HCT116 (cell line): ENCODE results near the gene PAPOLG. TPM values are rescaled to one million over a fixed set of nuclear protein-coding genes. Genes with fewer than 3 reads are reported as not detected.

Source experiments
- ATAC-seq: fragments of 200-7000 bp; cut with Tn5 transposase; 2 replicates; pipeline ENCODE4 v1.9.1; 2020; ENCODE audit warnings: mild to moderate bottlenecking, moderate library complexity
- BruUV-seq: library from RNA; stranded (reverse); fragments of 400-500 nt; replicated peaks from 2 replicates; lab custom pipeline; 2021; lab: Mats Ljungman, UMichigan
- CTCF ChIA-PET: fragments of 300-600 bp; sonication (Branson Sonifier 250); formaldehyde crosslinking; loops from one replicate; lab custom pipeline; 2021; ENCODE audit warnings: antibody characterized with exemption; lab: Charles Lee
- POLR2A ChIA-PET: fragments of 300-600, 350-600 bp; sonication (Branson Sonifier 250); formaldehyde crosslinking; loops from one replicate; lab custom pipeline; 2021; ENCODE audit warnings: antibody characterized with exemption; lab: Charles Lee
- RAD21 ChIA-PET, 2 experiments: fragments of 300-600 bp; sonication (Branson Sonifier 250); formaldehyde crosslinking; loops; one replicate each; lab custom pipeline; 2023; ENCODE audit warnings: low total read pairs in 2 of 2; ENCODE audit not compliant: uncharacterized antibody in 2 of 2, unreplicated experiment in 2 of 2, low non-redundant PET in 1 of 2; lab: Charles Lee
- DNase-seq: peaks from one replicate; pipeline ENCODE4 v3.0.0-alpha.2; 2010; ENCODE audit warnings: low read depth, low spot score
- H2AFZ ChIP-seq: fragments of 200-600 bp; shearing (Covaris generic), sonication (generic); 2 replicates; pipeline ENCODE4 v1.6.1; 2017; ENCODE audit warnings: low read depth, mixed run types, mixed read lengths, antibody characterized with exemption, low read length; ENCODE audit not compliant: poor library complexity, severe bottlenecking
- H3K27ac ChIP-seq: 2 replicates; pipeline ENCODE4 v1.5.1; 2012; ENCODE audit warnings: low read depth, low read length
- H3K27me3 ChIP-seq: fragments of 200-600 bp; sonication (generic); 2 replicates; pipeline ENCODE4 v1.6.1; 2016; ENCODE audit warnings: mixed run types, low read length, mixed read lengths; ENCODE audit not compliant: insufficient read depth
- H3K36me3 ChIP-seq, 2 experiments: fragments of 200-500 bp in 1 of 2; fragments of 200-600 bp in 1 of 2; sonication (Bioruptor generic) in 1 of 2; sonication (generic) in 1 of 2; 2 replicates each; pipeline versions ENCODE4 v1.5.1 to v1.6.1; 2014 to 2016; ENCODE audit warnings: low read length in 2 of 2, inconsistent platforms in 1 of 2, mixed read lengths in 1 of 2, mixed run types in 1 of 2; ENCODE audit not compliant: insufficient read depth in 2 of 2, control insufficient read depth in 1 of 2
- H3K4me1 ChIP-seq, 2 experiments: fragments of 200-600 bp in 1 of 2; sonication (generic) in 1 of 2; 2 replicates each; pipeline versions ENCODE4 v1.5.1 to v1.6.1; 2012 to 2017; ENCODE audit warnings: low read length in 2 of 2, inconsistent platforms in 1 of 2, mild to moderate bottlenecking in 1 of 2, mixed read lengths in 1 of 2, mixed run types in 1 of 2, moderate library complexity in 1 of 2; ENCODE audit not compliant: insufficient read depth in 2 of 2, control insufficient read depth in 1 of 2
- H3K4me2 ChIP-seq: fragments of 200-600 bp; sonication (generic); 2 replicates; pipeline ENCODE4 v1.6.1; 2017; ENCODE audit warnings: mixed run types, low read length, mixed read lengths
- H3K4me3 ChIP-seq, 2 experiments: fragments of 200-600 bp in 1 of 2; sonication (generic) in 1 of 2; replicated peaks in 1 of 2; 2 replicates each; pipeline ENCODE4 v1.5.1; 2011 to 2016; ENCODE audit warnings: low read length in 2 of 2, control low read depth in 1 of 2, low read depth in 1 of 2, mild to moderate bottlenecking in 1 of 2, mixed read lengths in 1 of 2, mixed run types in 1 of 2
- H3K79me2 ChIP-seq: fragments of 200-600 bp; sonication (generic); 2 replicates; pipeline ENCODE4 v1.6.1; 2017; ENCODE audit warnings: mild to moderate bottlenecking, mixed run types, low read length, moderate library complexity, mixed read lengths; ENCODE audit not compliant: insufficient read depth
- H3K9ac ChIP-seq: fragments of 200-600 bp; sonication (generic); 2 replicates; pipeline ENCODE4 v1.6.1; 2016; ENCODE audit warnings: low read length, mixed read lengths
- H3K9me2 ChIP-seq: fragments of 200-600 bp; sonication (generic), shearing (Covaris generic); 2 replicates; pipeline ENCODE4 v1.6.1; 2017; ENCODE audit warnings: mixed run types, mild to moderate bottlenecking, moderate library complexity; ENCODE audit not compliant: insufficient read depth
- H3K9me3 ChIP-seq, 2 experiments: fragments of 200-500 bp in 1 of 2; fragments of 200-600 bp in 1 of 2; sonication (Bioruptor generic) in 1 of 2; sonication (generic) in 1 of 2; 2 replicates each; pipeline ENCODE4 v1.6.1; 2014 to 2017; ENCODE audit warnings: low read length in 2 of 2, mixed read lengths in 2 of 2, inconsistent platforms in 1 of 2, low read depth in 1 of 2, mild to moderate bottlenecking in 1 of 2, mixed run types in 1 of 2, moderate library complexity in 1 of 2; ENCODE audit not compliant: control insufficient read depth in 1 of 2, insufficient read depth in 1 of 2
- H4K20me1 ChIP-seq: fragments of 200-600 bp; sonication (generic), shearing (Covaris generic); 2 replicates; pipeline ENCODE4 v1.6.1; 2017; ENCODE audit warnings: mixed run types, mild to moderate bottlenecking, moderate library complexity; ENCODE audit not compliant: insufficient read depth
- EGR1 ChIP-seq: IDR thresholded peaks from 2 replicates; pipeline ENCODE4 v1.6.1; 2012; ENCODE audit warnings: low read depth
- ELF1 ChIP-seq: IDR thresholded peaks from 2 replicates; pipeline ENCODE4 v1.6.1; 2012; ENCODE audit warnings: low read depth, borderline replicate concordance
- EZH2 ChIP-seq: fragments of 200-600 bp; sonication (generic); IDR thresholded peaks from 2 replicates; pipeline ENCODE4 v1.6.1; 2017; ENCODE audit warnings: antibody characterized with exemption, mixed run types
- EZH2phosphoT487 ChIP-seq: fragments of 200-600 bp; IDR thresholded peaks from 2 replicates; pipeline ENCODE4 v1.6.1; 2018; ENCODE audit warnings: antibody characterized with exemption, borderline replicate concordance
- JUND ChIP-seq: IDR thresholded peaks from 2 replicates; pipeline ENCODE4 v1.6.1; 2012
- MAX ChIP-seq: IDR thresholded peaks from 2 replicates; pipeline ENCODE4 v1.6.1; 2012
- RAD21 ChIP-seq: IDR thresholded peaks from 2 replicates; pipeline ENCODE4 v1.6.1; 2012; ENCODE audit warnings: low read depth, mild to moderate bottlenecking
- SIN3A ChIP-seq: IDR thresholded peaks from 2 replicates; pipeline ENCODE4 v1.6.1; 2012; ENCODE audit warnings: low read depth
- SP1 ChIP-seq: IDR thresholded peaks from 2 replicates; pipeline ENCODE4 v1.6.1; 2012; ENCODE audit warnings: low read depth
- SRF ChIP-seq: IDR thresholded peaks from 2 replicates; pipeline ENCODE4 v1.6.1; 2012; ENCODE audit warnings: low read depth
- TCF7L2 ChIP-seq: IDR thresholded peaks from 2 replicates; pipeline ENCODE4 v1.7.0; 2011; ENCODE audit warnings: borderline replicate concordance, inconsistent platforms; ENCODE audit not compliant: insufficient read depth, insufficient read length; ENCODE audit errors: extremely low read depth
- YY1 ChIP-seq: IDR thresholded peaks from 2 replicates; pipeline ENCODE4 v1.6.1; 2011; ENCODE audit warnings: low read length, low read depth, moderate library complexity, mild to moderate bottlenecking; ENCODE audit not compliant: insufficient replicate concordance; ENCODE audit errors: extremely low read depth
- ZBTB33 ChIP-seq: IDR thresholded peaks from 2 replicates; pipeline ENCODE4 v1.6.1; 2011; ENCODE audit warnings: mild to moderate bottlenecking, low read length, moderate library complexity; ENCODE audit not compliant: insufficient replicate concordance; ENCODE audit errors: extremely low read depth
- ZNF274 ChIP-seq: fragments of 200-500 bp; sonication (Bioruptor generic); IDR thresholded peaks from 2 replicates; pipeline ENCODE4 v1.6.1; 2014; ENCODE audit warnings: mild to moderate bottlenecking, low read depth, low read length, inconsistent platforms
- intact Hi-C: fragments of 100-400 bp; cut with micrococcal nuclease; formaldehyde crosslinking; loops from 2 replicates; pipeline ENCODE4 v1.10.0; 2022
- total RNA-seq: library from RNA; stranded (reverse); gene quantifications from one replicate; pipeline ENCODE4 v1.2.1, GENCODE V29; 2021; ENCODE audit not compliant: unreplicated experiment

PAPOLG gene
- total RNA-seq, 1 experiment from 2014 or later: 13.2 TPM

- no peaks in the 10 kb centered on the region for H4K20me1 ChIP-seq
- RAD21 ChIA-PET: no interaction called here
- H3K4me3 ChIP-seq: no peak overlapping the region
- no TSS peak for BruUV-seq
- no peak overlapping the region for H3K27ac ChIP-seq
- H3K4me1 ChIP-seq: no peaks in the 10 kb centered on the region
- intact Hi-C loops: no loop called here
- H3K9me3 ChIP-seq: no peaks in the 10 kb centered on the region
- H3K27me3 ChIP-seq: peaks cover 8% of the 10 kb centered on the region; the same call in 1 of the 2 replicates
- H3K36me3 ChIP-seq: no peaks in the 10 kb centered on the region
- no peak overlapping the region for H3K4me2 ChIP-seq
- TF ChIP-seq SRF: no peak
- TF ChIP-seq TCF7L2: no peak
- TF ChIP-seq ZBTB33: no peak
- no peak for TF ChIP-seq JUND
- TF ChIP-seq EZH2phosphoT487: no peak
- no peak for TF ChIP-seq YY1
- TF ChIP-seq EGR1: no peak
- TF ChIP-seq SP1: no peak
- TF ChIP-seq SIN3A: no peak
- TF ChIP-seq ELF1: no peak
- TF ChIP-seq MAX: no peak
- TF ChIP-seq ZNF274: no peak
- TF ChIP-seq EZH2: no peak
- no peak for TF ChIP-seq RAD21
- no peak for ATAC-seq
- H3K9me2 ChIP-seq: no peaks in the 10 kb centered on the region
- no peak overlapping the region for H2AFZ ChIP-seq
- CTCF ChIA-PET: no interaction called here
- no peak for DNase-seq
- no peak overlapping the region for H3K9ac ChIP-seq
- H3K79me2 ChIP-seq: no peaks in the 10 kb centered on the region
- POLR2A ChIA-PET: interaction anchor here (1.1 kb wide), 1 partner anchor 28 kb away, joined by 3 read pairs; no protein-coding TSS in a partner anchor
Measured at GRCh38 chr2:60839126-60839813, 83.2 kb downstream of the PAPOLG start.
